H1 (cell line): ENCODE measurements around the gene RBM17.
"Not testable (repeated sequence)": the region's sequence is repeated elsewhere in the genome, so short reads cannot be mapped to it uniquely, and the experiment has no call there.

Experiments used
- CBX5 ChIP-seq: fragments of 300-800, 300-1000 bp; sonication (generic); IDR thresholded peaks from 2 replicates; pipeline ENCODE4 v1.7.1; 2016; ENCODE audit warnings: antibody characterized with exemption, low read length, low read depth
- POLR2A ChIP-seq, 2 experiments: IDR thresholded peaks; 1 replicate in 1 of 2; 2 replicates in 1 of 2; pipeline ENCODE4 v1.6.1; 2011; ENCODE audit warnings: low read depth in 2 of 2, low read length in 2 of 2, mild to moderate bottlenecking in 2 of 2; ENCODE audit errors: control extremely low read depth in 1 of 2

DNA sequence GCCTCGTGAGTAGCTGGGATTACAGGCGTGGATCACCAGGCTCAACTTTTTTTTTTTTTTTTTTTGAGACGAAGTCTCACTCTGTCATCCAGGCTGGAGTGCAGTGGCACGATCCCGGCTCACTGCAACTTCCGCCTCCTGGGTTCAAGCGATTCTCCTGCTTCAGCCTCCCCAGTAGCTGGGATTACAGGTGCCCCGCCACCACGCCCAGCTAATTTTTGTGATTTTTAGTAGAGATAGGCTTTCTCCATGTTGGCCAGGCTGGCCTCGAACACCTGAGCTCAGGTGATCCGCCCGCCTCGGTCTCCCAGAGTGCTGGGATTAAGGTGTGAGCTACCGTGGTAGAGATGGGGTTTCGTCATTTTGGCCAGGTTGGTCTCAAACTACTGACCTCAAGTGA, 77.1 kb downstream of the RBM17 start:
- not testable (repeated sequence) for TF ChIP-seq CBX5; POLR2A (IDR thresholded peaks at IDR 0.05; ENCODE audit: control extremely low read depth in 1 of 2, low read depth in 2 of 2, low read length in 2 of 2)
